Parathyroid adenoma (tissue), 2 donors: ENCODE results near the gene RNF182.

Experiments used
- H2AFZ ChIP-seq: fragments of 300-600 bp; sonication (generic); one replicate; pipeline ENCODE4 v1.7.0; 2017; ENCODE audit warnings: antibody characterized with exemption, mild to moderate bottlenecking
- H3K27ac ChIP-seq: fragments of 300-600 bp; sonication (generic); one replicate; pipeline ENCODE4 v1.7.0; 2017
- H3K27me3 ChIP-seq: fragments of 300-600 bp; sonication (generic); one replicate; pipeline ENCODE4 v1.7.0; 2017; ENCODE audit warnings: low read length; ENCODE audit not compliant: control insufficient read depth, insufficient read depth
- H3K36me3 ChIP-seq: fragments of 300-600 bp; sonication (generic); one replicate; pipeline ENCODE4 v1.7.0; 2017; ENCODE audit warnings: low read length; ENCODE audit not compliant: control insufficient read depth, insufficient read depth
- H3K4me1 ChIP-seq: fragments of 300-600 bp; sonication (generic); one replicate; pipeline ENCODE4 v1.7.0; 2017; ENCODE audit warnings: control low read depth
- H3K4me2 ChIP-seq: fragments of 300-600 bp; sonication (generic); one replicate; pipeline ENCODE4 v1.7.0; 2017; ENCODE audit warnings: low read length
- H3K4me3 ChIP-seq: fragments of 300-600 bp; sonication (generic); one replicate; pipeline ENCODE4 v1.7.0; 2017; ENCODE audit warnings: low read depth, low read length
- H3K79me2 ChIP-seq: fragments of 300-600 bp; sonication (generic); one replicate; pipeline ENCODE4 v1.7.0; 2017; ENCODE audit warnings: control low read depth
- H3K9ac ChIP-seq: fragments of 300-600 bp; sonication (generic); one replicate; pipeline ENCODE4 v1.7.0; 2017; ENCODE audit warnings: mild to moderate bottlenecking
- H3K9me3 ChIP-seq: fragments of 300-600 bp; sonication (generic); one replicate; pipeline ENCODE4 v1.7.0; 2017; ENCODE audit warnings: low read length; ENCODE audit not compliant: control insufficient read depth
- CTCF ChIP-seq: fragments of 300-600 bp; sonication (generic); IDR thresholded peaks from one replicate; pipeline ENCODE4 v1.7.0; 2017; ENCODE audit warnings: antibody characterized with exemption, mild to moderate bottlenecking
- donor health status: primary hyperparathyroidism.

Gene RNF182

GRCh38 chr6:13924146-13924948 lies 405 bp upstream of the RNF182 start:
- no peaks in the 10 kb centered on the region for H3K36me3 ChIP-seq
- H3K9ac ChIP-seq, result no peak overlapping the region
- peak overlapping the region; percentile 67 for H3K4me3 ChIP-seq
- H3K9me3 ChIP-seq, result no peaks in the 10 kb centered on the region
- TF ChIP-seq CTCF, result no peak
- H3K27me3 ChIP-seq, result no peaks in the 10 kb centered on the region
- H3K79me2 ChIP-seq, result no peaks in the 10 kb centered on the region
- peaks cover 7% of the 10 kb centered on the region for H3K4me1 ChIP-seq
- H2AFZ ChIP-seq, result peak overlapping the region; percentile 92
- peak overlapping the region; percentile 37 for H3K27ac ChIP-seq
- H3K4me2 ChIP-seq, result peak overlapping the region; percentile 88

GRCh38 chr6:13926378-13926777 lies 1.6 kb downstream of the RNF182 start:
- Histone ChIP-seq H3K9me3 (no peaks in the 10 kb centered on the region), H3K4me2 (peak overlapping the region; percentile 51), H3K79me2 (no peaks in the 10 kb centered on the region), H3K4me1 (peaks cover 7% of the 10 kb centered on the region), H3K36me3 (no peaks in the 10 kb centered on the region), H3K4me3 (peak overlapping the region; percentile 20), H3K27me3 (no peaks in the 10 kb centered on the region), H3K9ac (no peak overlapping the region), H2AFZ (no peak overlapping the region), H3K27ac (no peak overlapping the region)
- TF ChIP-seq CTCF, result no peak

GRCh38 chr6:13927203-13927602 lies 2.5 kb downstream of the RNF182 start:
- Histone ChIP-seq H3K27ac (no peak overlapping the region), H3K4me3 (peak overlapping the region; percentile 25), H3K4me1 (peaks cover 7% of the 10 kb centered on the region), H3K9ac (no peak overlapping the region), H3K4me2 (peak overlapping the region; percentile 20), H3K27me3 (no peaks in the 10 kb centered on the region), H3K9me3 (no peaks in the 10 kb centered on the region), H2AFZ (no peak overlapping the region), H3K36me3 (no peaks in the 10 kb centered on the region), H3K79me2 (no peaks in the 10 kb centered on the region)
- TF ChIP-seq CTCF, result no peak

- no peaks in the 10 kb centered on the region for H3K36me3 ChIP-seq
- H3K9ac ChIP-seq, result no peak overlapping the region
- H3K4me1 ChIP-seq, result no peaks in the 10 kb centered on the region
- H3K79me2 ChIP-seq, result no peaks in the 10 kb centered on the region
- H3K27me3 ChIP-seq, result no peaks in the 10 kb centered on the region
- no peak overlapping the region for H3K4me2 ChIP-seq
- TF ChIP-seq CTCF, result no peak
- no peak overlapping the region for H3K4me3 ChIP-seq
- no peaks in the 10 kb centered on the region for H3K9me3 ChIP-seq
- H3K27ac ChIP-seq, result no peak overlapping the region
- H2AFZ ChIP-seq, result no peak overlapping the region
Measured at GRCh38 chr6:13929196-13929595, 4.4 kb downstream of the RNF182 start.
